CD4-positive, alpha-beta T cell (primary cell): Measurements from ENCODE around the gene SHF. TPM values are rescaled to one million over a fixed set of nuclear protein-coding genes. Genes with fewer than 3 reads are reported as not detected.

Source experiments
- ATAC-seq: fragments of 200-7000 bp; cut with Tn5 transposase; one replicate; pipeline ENCODE4 v1.10.0; 2022; ENCODE audit warnings: mild to moderate bottlenecking; ENCODE audit not compliant: poor library complexity
- CTCF ChIA-PET: fragments of 350-600 bp; sonication (Branson Sonifier 250); formaldehyde crosslinking; loops from one replicate; lab custom pipeline; 2021; ENCODE audit warnings: antibody characterized with exemption, inconsistent platforms; lab: Charles Lee
- POLR2A ChIA-PET: fragments of 350-600 bp; sonication (Branson Sonifier 250); formaldehyde crosslinking; loops from one replicate; lab custom pipeline; 2021; ENCODE audit warnings: antibody characterized with exemption, inconsistent platforms; lab: Charles Lee
- DNase-seq, 14 experiments: peaks; one replicate each; pipeline ENCODE4 v3.0.0-alpha.2; 2013 to 2020; ENCODE audit warnings: mixed read lengths in 2 of 14
- H3K27ac ChIP-seq, 2 donors: one replicate each; pipeline versions ENCODE4 v1.5.1 to v1.7.0; 2013; ENCODE audit warnings: low read length in 2 of 2, low read depth in 1 of 2, mild to moderate bottlenecking in 1 of 2
- H3K27me3 ChIP-seq, 2 experiments: 1 replicate in 1 of 2; 2 replicates in 1 of 2; pipeline versions ENCODE4 v1.6.1 to v1.7.0; 2013; ENCODE audit warnings: low read length in 2 of 2, control low read depth in 1 of 2, mild to moderate bottlenecking in 1 of 2, moderate library complexity in 1 of 2; ENCODE audit not compliant: insufficient read depth in 2 of 2, control insufficient read depth in 1 of 2
- H3K36me3 ChIP-seq: one replicate; pipeline ENCODE4 v1.6.1; 2013; ENCODE audit warnings: low read length, control low read depth; ENCODE audit not compliant: insufficient read depth
- H3K4me1 ChIP-seq: one replicate; pipeline ENCODE4 v1.6.1; 2013; ENCODE audit warnings: low read length, control low read depth; ENCODE audit not compliant: insufficient read depth
- H3K4me3 ChIP-seq: one replicate; pipeline ENCODE4 v1.5.1; 2013; ENCODE audit warnings: mild to moderate bottlenecking, low read length, moderate library complexity
- H3K9me3 ChIP-seq, 2 experiments: 1 replicate in 1 of 2; 2 replicates in 1 of 2; pipeline versions ENCODE4 v1.6.1 to v1.7.0; 2013; ENCODE audit warnings: low read length in 2 of 2, mild to moderate bottlenecking in 2 of 2, control low read depth in 1 of 2, moderate library complexity in 1 of 2; ENCODE audit not compliant: control insufficient read depth in 1 of 2, insufficient read depth in 1 of 2
- H3K27ac Mint-ChIP-seq: one replicate; pipeline ENCODE4 v1.8.0; 2020; ENCODE audit warnings: mixed read lengths
- H3K27me3 Mint-ChIP-seq: one replicate; pipeline ENCODE4 v1.8.0; 2021; ENCODE audit warnings: mixed read lengths
- H3K36me3 Mint-ChIP-seq: one replicate; pipeline ENCODE4 v1.8.0; 2021; ENCODE audit warnings: low read depth, mixed read lengths
- H3K4me1 Mint-ChIP-seq: one replicate; pipeline ENCODE4 v1.8.0; 2021; ENCODE audit warnings: low read depth, mixed read lengths
- H3K4me3 Mint-ChIP-seq: one replicate; pipeline ENCODE4 v1.8.0; 2020; ENCODE audit warnings: mild to moderate bottlenecking, mixed read lengths
- H3K9me3 Mint-ChIP-seq: one replicate; pipeline ENCODE4 v1.8.0; 2020; ENCODE audit warnings: mixed read lengths
- intact Hi-C, 2 experiments: fragments of 100-400 bp; cut with DNase I in 1 of 2; cut with micrococcal nuclease in 1 of 2; formaldehyde crosslinking; loops; one replicate each; pipeline versions ENCODE4 v1.15.1 to v1.9.0; 2023 to 2025; cut with DNase I, micrococcal nuclease
- total RNA-seq, 174 experiments: library from RNA in 2 of 174; stranded (reverse) in 2 of 174; gene quantifications; one replicate each; pipeline ENCODE4 v1.2.3 and lab custom pipeline; 2021 to 2026
- TF ChIP-seq, protein P1 (sequence below): fragments of 200-600 bp; IDR thresholded peaks from one replicate; pipeline ENCODE4 v1.8.0; 2022; ENCODE audit warnings: antibody characterized with exemption, mild to moderate bottlenecking

Gene SHF
- total RNA-seq, 2 experiments from 2014 or later, result 3.7 to 3.9 TPM

GRCh38 chr15:45164914-45165313, 22.9 kb downstream of the SHF start:
- H3K4me3 ChIP-seq, result no peak overlapping the region
- H3K27me3 Mint-ChIP-seq, result no peaks in the 10 kb centered on the region
- no peak for ATAC-seq
- no peaks in the 10 kb centered on the region for H3K36me3 ChIP-seq
- H3K27ac ChIP-seq, result no peak overlapping the region
- DNase-seq, result no peak
- no peaks in the 10 kb centered on the region for H3K36me3 Mint-ChIP-seq
- intact Hi-C loops, result loop anchor here (5.0 to 10.0 kb wide), 5 partner anchors 38 to 1983 kb away; partner anchors contain the start of genes BLOC1S6 (in 1 of the 2), DUOX1 (in 1 of the 2) and DUOXA1 (in 1 of the 2)
- no peaks in the 10 kb centered on the region for H3K27me3 ChIP-seq
- H3K4me1 Mint-ChIP-seq, result peaks cover 15% of the 10 kb centered on the region
- H3K9me3 Mint-ChIP-seq, result no peaks in the 10 kb centered on the region
- CTCF ChIA-PET, result interaction anchor here (1.1 to 3.0 kb wide), 4 partner anchors 34 to 112 kb away, joined by 3 to 15 read pairs (median 8); no protein-coding TSS in a partner anchor
- TF ChIP-seq, protein P1, sequence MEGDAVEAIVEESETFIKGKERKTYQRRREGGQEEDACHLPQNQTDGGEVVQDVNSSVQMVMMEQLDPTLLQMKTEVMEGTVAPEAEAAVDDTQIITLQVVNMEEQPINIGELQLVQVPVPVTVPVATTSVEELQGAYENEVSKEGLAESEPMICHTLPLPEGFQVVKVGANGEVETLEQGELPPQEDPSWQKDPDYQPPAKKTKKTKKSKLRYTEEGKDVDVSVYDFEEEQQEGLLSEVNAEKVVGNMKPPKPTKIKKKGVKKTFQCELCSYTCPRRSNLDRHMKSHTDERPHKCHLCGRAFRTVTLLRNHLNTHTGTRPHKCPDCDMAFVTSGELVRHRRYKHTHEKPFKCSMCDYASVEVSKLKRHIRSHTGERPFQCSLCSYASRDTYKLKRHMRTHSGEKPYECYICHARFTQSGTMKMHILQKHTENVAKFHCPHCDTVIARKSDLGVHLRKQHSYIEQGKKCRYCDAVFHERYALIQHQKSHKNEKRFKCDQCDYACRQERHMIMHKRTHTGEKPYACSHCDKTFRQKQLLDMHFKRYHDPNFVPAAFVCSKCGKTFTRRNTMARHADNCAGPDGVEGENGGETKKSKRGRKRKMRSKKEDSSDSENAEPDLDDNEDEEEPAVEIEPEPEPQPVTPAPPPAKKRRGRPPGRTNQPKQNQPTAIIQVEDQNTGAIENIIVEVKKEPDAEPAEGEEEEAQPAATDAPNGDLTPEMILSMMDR, result no peak
- no peaks in the 10 kb centered on the region for H3K9me3 ChIP-seq
- H3K27ac Mint-ChIP-seq, result peak overlapping the region; percentile 85
- peaks cover 29% of the 10 kb centered on the region for H3K4me1 ChIP-seq
- POLR2A ChIA-PET, result interaction anchor here (3.7 to 4.9 kb wide), 2 partner anchors 33 to 36 kb away, joined by 19 to 36 read pairs; no protein-coding TSS in a partner anchor
- H3K4me3 Mint-ChIP-seq, result peak overlapping the region; percentile 84

DNA sequence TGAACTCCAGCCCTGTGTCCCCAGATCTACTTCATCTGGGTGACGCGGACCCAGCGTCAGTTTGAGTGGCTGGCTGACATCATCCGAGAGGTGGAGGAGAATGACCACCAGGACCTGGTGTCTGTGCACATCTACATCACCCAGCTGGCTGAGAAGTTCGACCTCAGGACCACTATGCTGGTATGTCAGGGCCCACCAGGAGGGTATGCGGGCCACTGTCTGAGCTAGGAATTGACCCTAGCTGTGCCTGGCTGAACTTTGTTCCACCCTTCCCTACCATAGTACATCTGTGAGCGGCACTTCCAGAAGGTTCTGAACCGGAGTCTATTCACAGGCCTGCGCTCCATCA, 24.3 kb downstream of the SHF start:
- Mint-ChIP-seq H3K4me3 (peak overlapping the region; percentile 30), H3K27ac (no peak overlapping the region), H3K27me3 (no peaks in the 10 kb centered on the region), H3K4me1 (peaks cover 15% of the 10 kb centered on the region), H3K36me3 (no peaks in the 10 kb centered on the region), H3K9me3 (no peaks in the 10 kb centered on the region)
- ChIA-PET POLR2A (interaction anchor here (1.5 to 4.9 kb wide), 5 partner anchors 29 to 239 kb away, joined by 4 to 36 read pairs (median 5); a partner anchor contains a TSS), CTCF (interaction anchor here (0.6 to 3.0 kb wide), 11 partner anchors 20 to 1167 kb away, joined by 3 to 15 read pairs (median 3); a partner anchor contains a TSS)
- Histone ChIP-seq H3K9me3 (no peaks in the 10 kb centered on the region), H3K36me3 (no peaks in the 10 kb centered on the region), H3K4me3 (no peak overlapping the region), H3K27ac (no peak overlapping the region), H3K27me3 (no peaks in the 10 kb centered on the region), H3K4me1 (peaks cover 29% of the 10 kb centered on the region)
- intact Hi-C loops, result loop anchor here (1.0 to 10.0 kb wide), 4 partner anchors 235 to 451 kb away; partner anchors contain the start of gene BLOC1S6 (in 1 of the 2)
- TF ChIP-seq, protein P1, result no peak
- ATAC-seq, result no peak
- no peak for DNase-seq

DNA sequence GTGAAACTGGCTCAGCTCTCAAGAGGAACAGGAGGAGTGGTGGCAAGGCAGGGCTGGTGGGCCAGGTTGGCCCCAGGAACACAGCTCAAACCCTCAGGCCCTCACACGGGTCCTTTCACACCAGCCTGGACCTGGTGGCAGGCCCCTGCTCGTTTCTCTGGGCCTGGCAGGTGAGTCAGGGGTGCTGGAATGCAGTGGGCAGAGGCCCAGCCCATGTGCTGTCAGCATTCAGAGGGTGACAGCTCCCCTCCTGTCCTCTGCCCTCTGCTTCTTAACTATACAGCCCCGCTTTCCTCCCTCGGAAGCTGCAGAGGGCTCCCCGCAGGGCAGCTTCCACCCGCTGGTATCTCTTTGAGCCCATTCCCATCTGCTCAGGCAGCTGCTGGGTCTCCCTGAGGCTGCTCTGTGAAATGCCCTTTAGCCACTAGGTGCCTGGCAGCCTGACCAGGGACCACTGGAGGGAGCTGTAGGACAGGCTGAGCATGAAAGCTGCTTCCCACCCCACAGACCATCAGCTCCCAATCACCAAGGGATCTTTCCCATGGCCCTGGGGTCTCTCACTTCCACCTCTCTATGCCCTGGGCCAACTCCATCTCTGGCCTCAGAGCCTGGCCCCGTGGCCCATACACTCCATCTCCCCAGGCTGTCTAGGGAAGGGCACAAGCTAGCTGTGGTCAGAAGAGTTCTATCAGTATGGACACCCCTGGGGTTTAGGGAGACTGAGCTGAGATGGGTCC, 24.8 kb downstream of the SHF start:
- Histone ChIP-seq H3K36me3 (no peaks in the 10 kb centered on the region), H3K4me3 (no peak overlapping the region), H3K27ac (no peak overlapping the region), H3K9me3 (no peaks in the 10 kb centered on the region), H3K4me1 (peaks cover 29% of the 10 kb centered on the region), H3K27me3 (no peaks in the 10 kb centered on the region)
- CTCF ChIA-PET, result interaction anchor here (0.7 to 3.0 kb wide), 12 partner anchors 16 to 296 kb away, joined by 3 to 15 read pairs (median 4); a partner anchor contains a TSS
- Mint-ChIP-seq H3K27ac (no peak overlapping the region), H3K27me3 (no peaks in the 10 kb centered on the region), H3K9me3 (no peaks in the 10 kb centered on the region), H3K4me3 (no peak overlapping the region), H3K4me1 (peaks cover 15% of the 10 kb centered on the region), H3K36me3 (no peaks in the 10 kb centered on the region)
- DNase-seq (peak; percentile 34 to 80 (median 54)), ATAC-seq (no peak)
- TF ChIP-seq, protein P1, result peak; percentile 69
- intact Hi-C loops, result loop anchor here (1.0 to 10.0 kb wide), 4 partner anchors 236 to 452 kb away; partner anchors contain the start of gene BLOC1S6 (in 1 of the 2)
- POLR2A ChIA-PET, result interaction anchor here (0.6 to 4.9 kb wide), 7 partner anchors 29 to 425 kb away, joined by 3 to 36 read pairs (median 4); partner anchors contain the start of gene BLOC1S6
